Stimulated activated CD8-positive, alpha-beta memory T cell treated with anti-CD3 and anti-CD28 coated beads, Interleukin-12 subunit alpha, Interleukin-12 subunit beta, amount 100 ng/mL, for 24 hours (primary cell): Measurements from ENCODE around the gene HOXD3.

ENCODE experiments used
- DNase-seq: peaks from one replicate; pipeline ENCODE4 v3.0.0-alpha.2; 2020; ENCODE audit errors: extremely low read depth

Gene HOXD3

GRCh38 chr2:176149481-176149938, 7.6 kb upstream of the HOXD3 start:
- DNase-seq, result no peak

GRCh38 chr2:176149939-176150583, 7.0 kb upstream of the HOXD3 start:
- DNase-seq, result no peak

- DNase-seq, result no peak
Observed at GRCh38 chr2:176150584-176151441, 6.3 kb upstream of the HOXD3 start.

- DNase-seq, result no peak
Observed at GRCh38 chr2:176151442-176152287, 5.4 kb upstream of the HOXD3 start, which contains the start of gene HOXD4. TSS of gene HOXD4 (plus strand) at chr2:176151550. CDS start at chr2:176151634, 84 bp downstream.

GRCh38 chr2:176152350-176153181, 4.5 kb upstream of the HOXD3 start:
- DNase-seq, result no peak

- DNase-seq, result no peak
Observed at GRCh38 chr2:176154576-176155252, 2.4 kb upstream of the HOXD3 start.

- DNase-seq, result no peak
Observed at GRCh38 chr2:176155356-176156044, 1.6 kb upstream of the HOXD3 start.

GRCh38 chr2:176156301-176156806, 753 bp upstream of the HOXD3 start:
- no peak for DNase-seq

- no peak for DNase-seq
Observed at GRCh38 chr2:176157499-176158185, 535 bp downstream of the HOXD3 start.

- DNase-seq, result no peak
Observed at GRCh38 chr2:176158186-176158591, 1.1 kb downstream of the HOXD3 start.

- DNase-seq, result no peak
Observed at GRCh38 chr2:176158855-176159662, 2.0 kb downstream of the HOXD3 start.

GRCh38 chr2:176159663-176160250, 2.6 kb downstream of the HOXD3 start:
- no peak for DNase-seq

GRCh38 chr2:176160251-176160985, 3.3 kb downstream of the HOXD3 start:
- no peak for DNase-seq

- DNase-seq, result no peak
Observed at GRCh38 chr2:176160986-176161824, 4.1 kb downstream of the HOXD3 start.

- DNase-seq, result no peak
Observed at GRCh38 chr2:176161825-176162626, 4.9 kb downstream of the HOXD3 start.
